GM19452 (cell line): ENCODE measurements around the gene IGDCC3.
"Not testable (repeated sequence)": the region's sequence is repeated elsewhere in the genome, so short reads cannot be mapped to it uniquely, and the experiment has no call there.

ENCODE experiments used
- ATAC-seq: cut with Tn5 transposase; IDR thresholded peaks from one replicate; pipeline ENCODE4 v1.9.1; 2021; ENCODE audit not compliant: unreplicated experiment

The IGDCC3 gene

DNA sequence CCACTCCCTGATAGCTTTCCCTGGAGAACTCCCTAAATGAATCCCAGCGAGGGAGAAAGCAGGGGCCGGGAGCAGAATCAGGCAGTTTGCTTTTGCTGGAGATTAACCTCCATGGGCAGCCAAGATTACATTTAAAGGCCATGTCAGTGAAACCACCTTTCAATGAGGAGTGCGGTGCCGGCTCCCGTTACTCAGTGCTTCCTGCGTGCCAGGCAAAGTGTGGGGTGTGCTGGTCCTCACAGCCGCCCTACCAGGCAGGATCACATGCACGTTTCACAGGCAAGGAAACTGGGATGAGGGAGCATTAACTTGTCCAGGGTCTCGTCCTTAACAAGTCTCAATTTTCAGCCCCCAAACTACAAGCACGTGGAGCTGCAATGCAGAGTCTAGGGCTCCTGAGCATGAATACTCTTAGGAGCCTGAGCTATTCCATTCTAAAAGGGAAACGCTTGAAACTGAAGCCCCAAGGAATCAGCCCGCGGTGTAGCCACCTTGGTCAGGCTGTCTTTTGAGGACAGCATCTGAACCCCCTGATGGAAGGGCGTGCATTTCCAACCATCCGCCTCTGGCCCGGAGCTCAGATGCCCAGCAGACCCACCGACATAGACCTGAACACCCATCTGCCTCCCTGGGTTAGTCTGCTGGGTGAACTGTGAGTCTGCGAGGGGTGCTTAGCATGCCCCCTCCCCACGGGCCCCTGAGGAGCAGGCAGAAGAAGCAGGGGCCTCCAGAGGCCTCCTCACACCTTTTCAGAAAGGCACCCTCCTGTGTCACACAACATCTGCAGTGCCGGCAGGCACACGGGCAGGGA, 5.6 kb downstream of the IGDCC3 start:
- ATAC-seq, result no peak

GRCh38 chr15:65370885-65371284, 6.9 kb downstream of the IGDCC3 start:
- ATAC-seq, result no peak

- no peak for ATAC-seq
These were observed 8.2 kb downstream of the IGDCC3 start for GRCh38 chr15:65369651-65370050.

- ATAC-seq, result no peak
These were observed 8.6 kb downstream of the IGDCC3 start for GRCh38 chr15:65369212-65369547.

DNA sequence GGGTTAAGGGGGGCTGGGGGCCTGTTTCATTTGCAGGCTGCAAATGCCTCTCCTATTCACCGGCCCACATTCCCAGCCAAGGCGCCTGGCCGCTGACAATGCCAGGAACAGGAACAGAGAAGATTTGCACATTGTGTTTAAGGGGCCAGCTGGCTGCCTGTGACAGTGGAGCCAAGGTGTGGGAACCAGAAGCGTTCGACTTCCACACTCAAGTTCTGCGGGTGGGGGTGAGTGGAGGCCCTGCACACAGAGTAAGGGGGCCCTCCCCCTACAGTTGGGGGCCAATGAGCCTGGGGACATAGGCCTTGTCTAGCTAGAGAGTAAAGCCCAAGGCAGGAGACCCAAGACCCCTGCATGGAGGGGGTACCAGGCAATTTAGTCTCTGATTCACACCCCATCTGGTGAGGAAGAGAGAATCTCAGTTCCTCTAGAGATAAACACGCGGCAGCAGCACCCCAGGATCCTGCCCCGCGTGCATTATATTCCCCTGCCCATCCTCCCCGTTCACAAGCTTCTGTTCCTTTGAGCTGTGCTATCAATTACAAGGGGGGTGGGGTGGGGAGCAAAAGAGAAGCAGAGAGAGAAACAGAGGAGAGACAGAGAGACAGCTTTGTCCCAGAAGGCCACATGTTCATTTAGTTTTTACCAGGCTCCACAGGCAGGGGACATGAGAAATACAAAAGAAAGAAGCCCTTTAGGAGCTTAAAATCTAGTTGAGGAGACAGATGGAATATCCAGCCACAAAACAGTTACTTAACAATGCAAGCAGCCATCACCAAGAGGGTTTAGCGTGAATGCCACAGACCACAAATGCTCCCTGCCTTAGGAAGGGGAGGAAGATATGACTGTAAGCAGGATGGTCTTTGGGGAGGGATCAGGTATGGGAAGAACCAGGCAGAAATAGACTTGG, 9.2 kb downstream of the IGDCC3 start:
- ATAC-seq, result no peak

DNA sequence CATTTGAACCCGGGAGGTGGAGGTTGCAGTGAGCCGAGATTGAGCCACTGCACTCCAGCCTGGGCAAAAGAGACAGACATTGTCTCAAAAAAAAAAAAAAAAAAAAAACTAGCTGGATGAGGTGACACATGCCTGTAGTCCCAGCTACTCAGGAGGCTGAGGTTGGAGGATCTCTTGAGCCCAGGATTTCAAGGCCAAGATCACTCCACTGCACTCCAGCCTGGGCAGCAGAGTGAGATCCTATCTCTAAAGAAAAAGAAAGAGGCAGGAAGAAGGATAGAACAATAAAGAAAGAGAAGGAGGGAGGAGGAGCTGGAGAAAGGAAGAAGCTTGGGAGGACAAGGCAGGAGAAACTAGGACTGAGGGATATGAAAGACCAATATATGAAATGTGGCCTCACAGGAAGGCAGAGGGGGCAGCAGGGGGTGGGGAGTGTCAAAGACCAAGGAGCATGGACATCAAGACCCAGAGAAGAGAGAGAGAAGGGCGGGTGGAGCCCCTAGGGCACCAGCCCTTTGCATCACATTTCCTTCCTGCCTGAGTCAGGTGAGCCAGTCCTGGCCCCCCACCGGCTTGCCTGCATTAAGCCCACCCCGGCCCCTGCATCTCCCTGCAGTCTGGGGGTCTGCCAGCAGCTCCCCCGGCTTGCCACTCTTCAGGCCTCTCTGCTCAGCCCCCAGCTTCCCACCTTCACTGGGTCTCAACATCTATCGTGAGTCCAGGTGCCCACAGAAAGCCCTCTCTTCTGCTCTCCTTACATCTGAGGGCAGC, 11.5 kb downstream of the IGDCC3 start:
- ATAC-seq, result no peak

GRCh38 chr15:65365229-65365628, 12.6 kb downstream of the IGDCC3 start:
- no peak for ATAC-seq

- ATAC-seq, result no peak
These were observed 14.0 kb downstream of the IGDCC3 start for GRCh38 chr15:65363766-65364165.

DNA sequence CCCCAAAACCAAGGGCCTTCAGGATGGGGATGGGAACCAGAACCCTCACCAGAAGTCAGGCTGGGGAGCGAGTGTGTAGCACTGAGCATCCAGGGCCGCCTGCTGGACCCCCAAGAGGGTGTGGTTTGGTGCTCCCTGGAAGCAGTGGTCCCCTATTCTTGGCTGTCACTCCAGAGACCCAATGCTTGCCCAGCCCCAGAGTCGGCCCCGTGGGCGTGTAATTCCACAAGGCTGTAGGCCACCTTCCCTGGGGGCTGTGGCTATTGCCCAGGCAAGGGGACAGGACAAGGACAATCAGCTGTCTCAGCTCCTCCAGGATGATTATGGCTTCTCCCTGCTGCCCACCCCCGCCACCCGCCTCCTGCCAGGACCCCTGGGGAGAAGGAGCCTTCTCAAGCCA, 14.5 kb downstream of the IGDCC3 start:
- ATAC-seq, result no peak

DNA sequence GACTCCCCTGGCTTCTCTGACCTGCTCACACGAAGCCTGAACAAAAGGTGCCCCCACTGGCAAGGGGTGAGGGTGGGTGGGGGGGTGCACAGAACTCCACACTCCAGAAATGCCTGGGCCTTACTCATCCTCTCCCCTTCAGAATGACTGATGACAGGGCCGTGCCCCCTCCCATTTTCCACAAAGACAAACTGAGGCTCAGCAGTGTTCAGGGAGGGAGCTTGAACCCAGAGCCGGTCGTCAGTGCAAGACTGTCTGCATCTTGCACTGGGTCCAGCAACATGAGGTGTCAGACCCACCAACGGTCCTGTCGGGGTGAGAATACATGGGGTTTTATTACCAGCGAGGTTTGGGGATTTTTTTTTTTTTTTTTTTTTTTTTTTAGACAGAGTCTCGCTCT, 15.3 kb downstream of the IGDCC3 start:
- ATAC-seq, result no peak

- no peak for ATAC-seq
These were observed 15.9 kb downstream of the IGDCC3 start for GRCh38 chr15:65361708-65362459.

DNA sequence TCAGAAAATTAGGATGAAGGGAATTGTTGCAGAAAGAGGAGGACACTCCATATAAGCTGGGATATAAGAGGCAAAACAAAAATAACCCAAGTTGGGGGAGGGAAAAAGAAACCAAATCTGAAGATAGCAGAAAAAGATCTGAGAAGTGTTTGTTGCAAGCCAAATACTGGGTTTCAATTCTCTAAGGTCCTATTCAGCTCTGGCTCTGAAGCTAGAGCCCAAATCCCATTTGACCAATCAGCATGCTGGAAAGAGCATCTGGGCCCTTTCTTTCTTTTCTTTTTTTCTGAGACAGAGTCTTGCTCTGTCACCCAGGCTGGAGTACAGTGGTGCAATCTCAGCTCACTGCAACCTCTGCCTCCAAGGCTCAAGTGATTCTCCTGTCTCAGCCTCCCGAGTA, 17.3 kb downstream of the IGDCC3 start:
- ATAC-seq, result no peak

- ATAC-seq, result no peak
These were observed 21.8 kb downstream of the IGDCC3 start for GRCh38 chr15:65355988-65356353.

GRCh38 chr15:65355173-65355987, 22.4 kb downstream of the IGDCC3 start:
- ATAC-seq, result no peak

GRCh38 chr15:65354835-65355172, 23.0 kb downstream of the IGDCC3 start:
- ATAC-seq, result no peak

DNA sequence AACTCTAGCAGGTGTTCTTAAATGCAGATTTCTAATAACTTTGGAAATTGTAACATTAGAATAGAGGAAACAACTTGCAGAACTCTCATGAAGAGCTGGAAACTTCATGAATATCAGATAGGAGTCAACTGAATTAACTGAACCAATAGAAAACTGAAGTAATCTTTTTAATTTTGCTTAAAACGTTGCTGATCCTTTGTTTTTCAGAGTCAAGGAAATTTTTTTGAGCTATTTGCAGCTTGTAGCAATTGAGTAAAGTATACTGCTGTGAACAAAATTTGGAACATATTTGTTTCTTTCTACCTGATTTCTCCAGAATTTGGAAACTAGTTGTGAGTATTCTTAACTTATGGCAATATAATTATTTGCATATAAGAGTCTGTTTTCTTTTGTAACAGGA, 25.8 kb downstream of the IGDCC3 start:
- ATAC-seq, result not testable (repeated sequence)

DNA sequence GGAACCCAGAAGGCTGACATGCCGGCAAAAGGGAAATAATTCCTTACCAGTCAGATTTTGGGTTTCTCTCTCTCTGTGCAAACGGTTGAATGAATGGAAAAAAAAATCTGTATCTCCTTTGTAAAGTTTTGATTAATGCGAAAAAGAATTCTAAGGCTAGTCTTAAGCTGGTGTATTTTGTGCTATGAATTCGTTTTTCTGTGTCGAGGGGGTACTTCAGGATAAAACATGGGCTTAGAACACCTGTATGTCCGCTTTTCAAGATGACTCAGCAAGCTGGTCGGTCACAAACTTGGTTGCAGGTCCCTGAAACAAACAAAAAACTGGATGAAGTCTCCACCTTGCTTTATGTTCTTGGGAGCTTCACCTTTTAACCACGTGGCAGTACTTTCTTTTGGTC, 28.5 kb downstream of the IGDCC3 start:
- no peak for ATAC-seq

DNA sequence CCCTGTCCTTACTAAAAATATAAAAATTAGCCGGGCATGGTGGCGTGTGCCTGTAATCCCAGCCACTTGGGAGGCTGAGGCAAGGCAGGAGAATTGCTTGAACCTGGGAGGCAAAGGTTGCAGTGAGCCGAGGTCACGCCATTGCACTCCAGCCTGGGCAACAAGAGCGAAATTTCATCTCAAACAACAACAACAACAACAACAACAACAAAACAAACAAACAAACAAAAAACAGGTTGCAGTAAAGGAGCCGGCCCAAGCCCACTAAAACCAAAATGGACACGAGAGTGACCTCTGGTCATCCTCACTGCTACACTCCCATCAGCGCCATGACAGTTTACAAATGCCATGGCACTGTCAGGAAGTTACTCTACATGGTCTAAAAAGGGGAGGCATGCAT, 30.0 kb downstream of the IGDCC3 start:
- ATAC-seq, result not testable (repeated sequence)

- ATAC-seq, result no peak
These were observed 30.8 kb downstream of the IGDCC3 start for GRCh38 chr15:65346856-65347598.
